SK-N-SH treated with all-trans-retinoic acid at 6 μM for 48 hours (cell line): ENCODE measurements around the gene CPEB1.

Experiments
- ATAC-seq: fragments of 200-7000 bp; cut with Tn5 transposase; 3 replicates; pipeline ENCODE4 v1.9.1; 2020; ENCODE audit warnings: mild to moderate bottlenecking, moderate library complexity
- CSDC2 ChIP-seq: fragments of 250-450 bp; sonication (Bioruptor Pico); IDR thresholded peaks from 2 replicates; pipeline ENCODE4 v1.5.0; 2020; ENCODE audit warnings: mild to moderate bottlenecking, moderate library complexity
- ESRRG ChIP-seq: fragments of 250-450 bp; sonication (Bioruptor Pico); IDR thresholded peaks from 2 replicates; pipeline ENCODE4 v1.6.1; 2021; ENCODE audit warnings: mild to moderate bottlenecking
- GLIS3 ChIP-seq: fragments of 250-450 bp; sonication (Bioruptor Pico); IDR thresholded peaks from 2 replicates; pipeline ENCODE4 v1.5.0; 2020; ENCODE audit warnings: mild to moderate bottlenecking, moderate library complexity
- ISL1 ChIP-seq: fragments of 250-450 bp; sonication (Bioruptor Pico); IDR thresholded peaks from 2 replicates; pipeline ENCODE4 v2.1.2; 2022; ENCODE audit warnings: mild to moderate bottlenecking, moderate library complexity
- OSR1 ChIP-seq: fragments of 250-450 bp; sonication (Bioruptor Pico); IDR thresholded peaks from 2 replicates; pipeline ENCODE4 v1.8.0; 2022; ENCODE audit warnings: moderate library complexity, mild to moderate bottlenecking, inconsistent platforms
- SNAI2 ChIP-seq: fragments of 250-450 bp; sonication (Bioruptor Pico); IDR thresholded peaks from 2 replicates; pipeline ENCODE4 v1.5.0; 2020; ENCODE audit warnings: mild to moderate bottlenecking, moderate library complexity
- TCF4 ChIP-seq: fragments of 250-450 bp; sonication (Bioruptor Pico); IDR thresholded peaks from 2 replicates; pipeline ENCODE4 v1.8.0; 2021; ENCODE audit warnings: mild to moderate bottlenecking, moderate library complexity, borderline replicate concordance
- ZC3H10 ChIP-seq: fragments of 250-450 bp; sonication (Bioruptor Pico); IDR thresholded peaks from 2 replicates; pipeline ENCODE4 v1.5.1; 2021; ENCODE audit warnings: mild to moderate bottlenecking, moderate library complexity
- ZFP30 ChIP-seq: fragments of 450-650 bp; formaldehyde crosslinking; IDR thresholded peaks from 2 replicates; pipeline ENCODE4 v1.5.0; 2022; ENCODE audit warnings: mild to moderate bottlenecking, moderate library complexity
- ZNF565 ChIP-seq: fragments of 450-650 bp; formaldehyde crosslinking; conservative IDR thresholded peaks from 2 replicates; pipeline ENCODE4 v1.5.0; 2020; ENCODE audit warnings: low read depth, mild to moderate bottlenecking, moderate library complexity
- ZNF8 ChIP-seq: fragments of 450-650 bp; formaldehyde crosslinking; IDR thresholded peaks from 2 replicates; pipeline ENCODE4 v1.5.0; 2020; ENCODE audit warnings: mild to moderate bottlenecking, moderate library complexity
- TF ChIP-seq, protein P1 (sequence below): fragments of 250-450 bp; sonication (Bioruptor Pico); IDR thresholded peaks from 2 replicates; pipeline ENCODE4 v1.5.0; 2020; ENCODE audit warnings: mild to moderate bottlenecking, moderate library complexity
- TF ChIP-seq, protein P2 (sequence below): fragments of 250-450 bp; sonication (Bioruptor Pico); IDR thresholded peaks from 2 replicates; pipeline ENCODE4 v1.5.1; 2020; ENCODE audit warnings: low read depth, mild to moderate bottlenecking, moderate library complexity
- TF ChIP-seq, protein P3 (sequence below): fragments of 250-450 bp; sonication (Bioruptor Pico); IDR thresholded peaks from 2 replicates; pipeline ENCODE4 v1.8.0; 2021; ENCODE audit warnings: low read depth, mild to moderate bottlenecking, moderate library complexity, borderline replicate concordance
- TF ChIP-seq, protein P4 (sequence below): fragments of 250-450 bp; sonication (Bioruptor Pico); IDR thresholded peaks from 2 replicates; pipeline ENCODE4 v1.8.0; 2020; ENCODE audit warnings: mild to moderate bottlenecking, moderate library complexity, borderline replicate concordance

The CPEB1 gene

DNA sequence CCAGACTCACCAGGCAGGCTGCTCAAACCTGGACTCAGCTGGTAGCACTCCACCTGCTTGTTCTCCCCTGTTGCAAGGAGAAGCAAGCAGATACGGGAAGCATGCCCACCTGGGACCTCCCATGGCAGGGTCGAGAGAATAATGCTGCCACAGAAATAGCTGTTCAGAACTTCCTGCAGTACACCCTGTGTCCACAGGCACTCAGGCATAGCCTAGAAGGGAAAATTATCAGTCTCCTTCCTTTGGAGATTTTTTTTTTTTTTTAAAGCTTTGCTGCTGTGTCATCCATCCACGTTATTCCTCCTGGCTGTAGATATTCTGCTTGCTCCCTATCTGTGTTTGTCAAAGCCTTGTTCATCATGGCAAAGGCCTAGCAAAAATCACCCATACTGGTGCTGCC, 74.2 kb downstream of the CPEB1 start:
- ATAC-seq = no peak

DNA sequence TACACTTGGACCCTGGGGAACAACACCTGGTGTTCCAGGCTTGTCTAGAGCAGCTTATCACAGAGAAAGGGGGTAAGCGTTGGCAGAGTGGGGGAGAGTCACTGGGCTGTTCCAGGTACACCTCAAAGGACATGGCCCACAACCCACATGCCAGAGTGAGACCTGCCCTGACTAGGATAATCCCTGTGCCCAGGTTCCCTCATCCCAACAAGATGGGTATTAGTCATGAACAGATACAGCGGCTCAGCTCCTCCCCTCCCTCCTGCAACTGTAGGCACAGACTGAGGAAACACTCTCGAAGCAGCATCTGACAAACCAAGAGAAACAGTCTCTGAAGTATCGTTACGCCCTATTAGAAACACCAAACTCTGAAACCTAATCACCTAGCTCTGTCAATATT, 74.9 kb downstream of the CPEB1 start:
- peak; percentile 25 for ATAC-seq
- no peak for TF ChIP-seq ISL1 (CRISPR knock-in tag)
- TF ChIP-seq ZNF8 (CRISPR knock-in tag) = no peak
- TF ChIP-seq ZFP30 (CRISPR knock-in tag) = no peak
- TF ChIP-seq, all 23 proteins: peak for 0

More for the DNA sequence above, 74.2 kb downstream of the CPEB1 start:
- TF ChIP-seq, protein P1, sequence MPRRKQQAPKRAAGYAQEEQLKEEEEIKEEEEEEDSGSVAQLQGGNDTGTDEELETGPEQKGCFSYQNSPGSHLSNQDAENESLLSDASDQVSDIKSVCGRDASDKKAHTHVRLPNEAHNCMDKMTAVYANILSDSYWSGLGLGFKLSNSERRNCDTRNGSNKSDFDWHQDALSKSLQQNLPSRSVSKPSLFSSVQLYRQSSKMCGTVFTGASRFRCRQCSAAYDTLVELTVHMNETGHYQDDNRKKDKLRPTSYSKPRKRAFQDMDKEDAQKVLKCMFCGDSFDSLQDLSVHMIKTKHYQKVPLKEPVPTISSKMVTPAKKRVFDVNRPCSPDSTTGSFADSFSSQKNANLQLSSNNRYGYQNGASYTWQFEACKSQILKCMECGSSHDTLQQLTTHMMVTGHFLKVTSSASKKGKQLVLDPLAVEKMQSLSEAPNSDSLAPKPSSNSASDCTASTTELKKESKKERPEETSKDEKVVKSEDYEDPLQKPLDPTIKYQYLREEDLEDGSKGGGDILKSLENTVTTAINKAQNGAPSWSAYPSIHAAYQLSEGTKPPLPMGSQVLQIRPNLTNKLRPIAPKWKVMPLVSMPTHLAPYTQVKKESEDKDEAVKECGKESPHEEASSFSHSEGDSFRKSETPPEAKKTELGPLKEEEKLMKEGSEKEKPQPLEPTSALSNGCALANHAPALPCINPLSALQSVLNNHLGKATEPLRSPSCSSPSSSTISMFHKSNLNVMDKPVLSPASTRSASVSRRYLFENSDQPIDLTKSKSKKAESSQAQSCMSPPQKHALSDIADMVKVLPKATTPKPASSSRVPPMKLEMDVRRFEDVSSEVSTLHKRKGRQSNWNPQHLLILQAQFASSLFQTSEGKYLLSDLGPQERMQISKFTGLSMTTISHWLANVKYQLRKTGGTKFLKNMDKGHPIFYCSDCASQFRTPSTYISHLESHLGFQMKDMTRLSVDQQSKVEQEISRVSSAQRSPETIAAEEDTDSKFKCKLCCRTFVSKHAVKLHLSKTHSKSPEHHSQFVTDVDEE (CRISPR knock-in tag) = no peak
- TF ChIP-seq ESRRG (CRISPR knock-in tag) = no peak

DNA sequence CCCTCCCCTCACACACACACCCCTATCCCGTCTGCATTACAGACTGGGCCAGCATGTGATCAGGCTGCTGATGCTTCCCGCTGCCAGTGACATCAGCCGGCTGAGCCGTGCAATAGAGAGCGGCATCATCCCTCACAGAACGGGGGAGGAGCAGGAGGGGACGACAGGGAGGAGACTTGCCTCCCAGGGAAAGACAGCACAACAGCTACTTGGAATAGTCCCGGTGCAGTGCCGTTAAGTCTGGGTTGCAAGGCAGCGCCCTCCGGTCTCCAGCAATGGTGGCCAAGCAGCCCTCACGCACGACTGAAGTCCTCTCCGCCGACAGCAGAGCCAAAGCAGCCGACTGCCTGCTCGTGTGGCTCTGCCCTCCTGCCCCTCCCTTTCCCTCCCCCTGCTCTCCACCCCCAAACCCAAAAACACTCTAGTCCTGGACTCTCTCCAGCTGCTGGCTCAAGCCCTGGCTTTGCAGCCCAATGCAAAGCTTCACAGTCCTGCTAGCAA, 75.4 kb downstream of the CPEB1 start:
- peak; percentile 94 for ATAC-seq
- TF ChIP-seq, protein P1 (CRISPR knock-in tag) = 0 out of 2 replicates have a peak, but pooled peaks have one; percentile 17
- TF ChIP-seq TCF4 (CRISPR knock-in tag) = no peak

DNA sequence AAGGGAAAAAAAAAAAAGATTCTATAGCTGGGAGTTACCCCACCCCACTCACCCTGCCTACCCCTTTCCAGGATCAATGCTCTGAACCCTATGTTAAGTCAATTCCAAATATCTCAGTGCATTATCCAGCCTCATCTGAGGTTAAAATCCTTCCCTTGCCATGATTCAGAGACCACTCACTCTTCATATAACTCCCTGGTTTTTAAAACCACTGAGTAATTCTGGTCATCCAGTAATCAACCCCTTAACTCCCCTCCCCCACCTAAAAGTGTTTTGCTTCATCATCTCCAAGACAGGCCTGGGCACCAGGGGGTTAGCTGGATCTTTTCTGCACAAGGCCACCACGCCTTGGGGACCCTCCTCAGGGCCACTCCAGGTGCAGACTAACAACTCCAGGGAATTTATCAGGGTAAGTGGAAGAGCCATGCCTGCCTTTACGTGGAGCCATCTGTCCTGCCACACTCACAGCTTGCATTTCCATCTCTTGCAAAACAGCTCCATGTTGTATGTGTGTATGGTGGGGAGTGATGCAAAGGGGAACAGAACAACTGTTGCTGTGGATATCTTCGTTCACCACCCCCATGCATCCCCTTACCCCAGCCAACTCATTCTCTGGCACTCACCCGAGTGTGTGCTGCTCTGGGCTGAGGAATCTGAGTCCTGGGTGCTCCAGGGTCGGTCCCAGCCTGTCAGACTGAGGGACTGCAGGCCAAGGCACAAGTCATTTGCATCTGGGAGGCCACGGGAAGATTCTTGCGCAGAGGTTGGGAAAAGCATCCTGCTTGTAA, 76.2 kb downstream of the CPEB1 start:
- TF ChIP-seq CSDC2 (CRISPR knock-in tag) (no peak), ZNF565 (CRISPR knock-in tag) (no peak), ZC3H10 (CRISPR knock-in tag) (no peak), TCF4 (CRISPR knock-in tag) (no peak), GLIS3 (no peak), OSR1 (no peak), SNAI2 (CRISPR knock-in tag) (no peak)
- TF ChIP-seq, protein P2, sequence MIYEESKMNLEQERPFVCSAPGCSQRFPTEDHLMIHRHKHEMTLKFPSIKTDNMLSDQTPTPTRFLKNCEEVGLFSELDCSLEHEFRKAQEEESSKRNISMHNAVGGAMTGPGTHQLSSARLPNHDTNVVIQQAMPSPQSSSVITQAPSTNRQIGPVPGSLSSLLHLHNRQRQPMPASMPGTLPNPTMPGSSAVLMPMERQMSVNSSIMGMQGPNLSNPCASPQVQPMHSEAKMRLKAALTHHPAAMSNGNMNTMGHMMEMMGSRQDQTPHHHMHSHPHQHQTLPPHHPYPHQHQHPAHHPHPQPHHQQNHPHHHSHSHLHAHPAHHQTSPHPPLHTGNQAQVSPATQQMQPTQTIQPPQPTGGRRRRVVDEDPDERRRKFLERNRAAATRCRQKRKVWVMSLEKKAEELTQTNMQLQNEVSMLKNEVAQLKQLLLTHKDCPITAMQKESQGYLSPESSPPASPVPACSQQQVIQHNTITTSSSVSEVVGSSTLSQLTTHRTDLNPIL = no peak
- ATAC-seq = peak; percentile 26

DNA sequence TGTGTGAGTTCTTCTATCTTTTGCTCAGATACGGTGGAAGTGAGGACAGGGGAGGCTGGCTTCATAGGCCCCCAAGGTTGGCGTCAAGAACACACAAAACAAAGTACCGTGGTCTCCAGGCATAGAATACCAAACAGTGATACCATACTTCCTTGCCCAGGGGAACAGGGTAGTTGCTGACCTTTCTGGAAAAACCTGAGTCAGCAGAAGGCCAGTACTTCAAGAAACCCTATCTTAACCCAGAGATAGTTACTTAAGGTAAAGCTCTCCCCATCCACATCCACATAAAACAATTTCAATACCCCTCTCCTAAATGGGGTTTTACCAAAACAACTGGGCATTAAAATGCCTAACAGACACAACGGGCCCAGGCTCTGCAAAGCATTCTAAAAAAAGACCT, 77.3 kb downstream of the CPEB1 start:
- ATAC-seq = no peak
- TF ChIP-seq, protein P1 (CRISPR knock-in tag) = no peak
- TF ChIP-seq, protein P3, sequence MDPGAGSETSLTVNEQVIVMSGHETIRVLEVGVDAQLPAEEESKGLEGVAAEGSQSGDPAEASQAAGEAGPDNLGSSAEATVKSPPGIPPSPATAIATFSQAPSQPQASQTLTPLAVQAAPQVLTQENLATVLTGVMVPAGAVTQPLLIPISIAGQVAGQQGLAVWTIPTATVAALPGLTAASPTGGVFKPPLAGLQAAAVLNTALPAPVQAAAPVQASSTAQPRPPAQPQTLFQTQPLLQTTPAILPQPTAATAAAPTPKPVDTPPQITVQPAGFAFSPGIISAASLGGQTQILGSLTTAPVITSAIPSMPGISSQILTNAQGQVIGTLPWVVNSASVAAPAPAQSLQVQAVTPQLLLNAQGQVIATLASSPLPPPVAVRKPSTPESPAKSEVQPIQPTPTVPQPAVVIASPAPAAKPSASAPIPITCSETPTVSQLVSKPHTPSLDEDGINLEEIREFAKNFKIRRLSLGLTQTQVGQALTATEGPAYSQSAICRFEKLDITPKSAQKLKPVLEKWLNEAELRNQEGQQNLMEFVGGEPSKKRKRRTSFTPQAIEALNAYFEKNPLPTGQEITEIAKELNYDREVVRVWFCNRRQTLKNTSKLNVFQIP (CRISPR knock-in tag) = no peak
- TF ChIP-seq, protein P4, sequence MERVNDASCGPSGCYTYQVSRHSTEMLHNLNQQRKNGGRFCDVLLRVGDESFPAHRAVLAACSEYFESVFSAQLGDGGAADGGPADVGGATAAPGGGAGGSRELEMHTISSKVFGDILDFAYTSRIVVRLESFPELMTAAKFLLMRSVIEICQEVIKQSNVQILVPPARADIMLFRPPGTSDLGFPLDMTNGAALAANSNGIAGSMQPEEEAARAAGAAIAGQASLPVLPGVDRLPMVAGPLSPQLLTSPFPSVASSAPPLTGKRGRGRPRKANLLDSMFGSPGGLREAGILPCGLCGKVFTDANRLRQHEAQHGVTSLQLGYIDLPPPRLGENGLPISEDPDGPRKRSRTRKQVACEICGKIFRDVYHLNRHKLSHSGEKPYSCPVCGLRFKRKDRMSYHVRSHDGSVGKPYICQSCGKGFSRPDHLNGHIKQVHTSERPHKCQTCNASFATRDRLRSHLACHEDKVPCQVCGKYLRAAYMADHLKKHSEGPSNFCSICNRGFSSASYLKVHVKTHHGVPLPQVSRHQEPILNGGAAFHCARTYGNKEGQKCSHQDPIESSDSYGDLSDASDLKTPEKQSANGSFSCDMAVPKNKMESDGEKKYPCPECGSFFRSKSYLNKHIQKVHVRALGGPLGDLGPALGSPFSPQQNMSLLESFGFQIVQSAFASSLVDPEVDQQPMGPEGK (CRISPR knock-in tag) = no peak
